HepG2 (cell line): ENCODE data around the gene CCNB1. TPM values are rescaled to one million over a fixed set of nuclear protein-coding genes. Genes with fewer than 3 reads are reported as not detected.

Experiments used
- ATAD3A ChIP-seq: sonication (generic); formaldehyde crosslinking; IDR thresholded peaks from 2 replicates; pipeline ENCODE4 v1.4.0; 2020; ENCODE audit warnings: missing genetic modification reagents
- ATF7 ChIP-seq, 2 experiments: fragments of 450-650 bp in 1 of 2; sonication (generic) in 1 of 2; formaldehyde crosslinking in 1 of 2; IDR thresholded peaks; 2 replicates each; pipeline versions ENCODE4 v1.4.0 to v1.6.1; 2016 to 2020; ENCODE audit warnings: antibody characterized with exemption in 1 of 2, mild to moderate bottlenecking in 1 of 2, missing genetic modification reagents in 1 of 2
- CBFB ChIP-seq: sonication (generic); formaldehyde crosslinking; IDR thresholded peaks from 2 replicates; pipeline ENCODE4 v1.4.0; 2020; ENCODE audit warnings: missing genetic modification reagents
- ETV6 ChIP-seq: sonication (generic); formaldehyde crosslinking; conservative IDR thresholded peaks from 2 replicates; pipeline ENCODE4 v1.4.0; 2020; ENCODE audit warnings: missing genetic modification reagents
- FOXK2 ChIP-seq: fragments of 450-650 bp; IDR thresholded peaks from 2 replicates; pipeline ENCODE4 v1.6.1; 2016
- KDM6A ChIP-seq: IDR thresholded peaks from 2 replicates; pipeline ENCODE4 v1.6.1; 2016; ENCODE audit warnings: low read depth
- MXD3 ChIP-seq: IDR thresholded peaks from 2 replicates; pipeline ENCODE4 v1.6.1; 2016; ENCODE audit warnings: mild to moderate bottlenecking, missing biosample characterization, missing genetic modification reagents
- MYC ChIP-seq: sonication (generic); formaldehyde crosslinking; IDR thresholded peaks from 2 replicates; pipeline ENCODE4 v1.9.0; 2021; ENCODE audit warnings: missing genetic modification reagents, borderline replicate concordance
- NFYB ChIP-seq: sonication (generic); formaldehyde crosslinking; IDR thresholded peaks from 2 replicates; pipeline ENCODE4 v1.4.0; 2020; ENCODE audit warnings: missing genetic modification reagents
- PAX8 ChIP-seq: sonication (generic); formaldehyde crosslinking; IDR thresholded peaks from 2 replicates; pipeline ENCODE4 v1.8.0; 2022; ENCODE audit warnings: mild to moderate bottlenecking, missing genetic modification reagents, borderline replicate concordance
- REL ChIP-seq: sonication (generic); formaldehyde crosslinking; conservative IDR thresholded peaks from 2 replicates; pipeline ENCODE4 v1.8.0; 2022; ENCODE audit warnings: mild to moderate bottlenecking, missing genetic modification reagents, moderate library complexity
- REPIN1 ChIP-seq: sonication (generic); formaldehyde crosslinking; IDR thresholded peaks from 2 replicates; pipeline ENCODE4 v1.8.0; 2022; ENCODE audit warnings: missing genetic modification reagents, low read depth, mild to moderate bottlenecking, borderline replicate concordance
- SALL1 ChIP-seq: sonication (generic); formaldehyde crosslinking; IDR thresholded peaks from 2 replicates; pipeline ENCODE4 v1.8.0; 2022; ENCODE audit warnings: mild to moderate bottlenecking, missing genetic modification reagents
- SNAPC2 ChIP-seq: sonication (generic); formaldehyde crosslinking; IDR thresholded peaks from 2 replicates; pipeline ENCODE4 v1.8.1; 2022; ENCODE audit warnings: mild to moderate bottlenecking, missing genetic modification reagents
- TP53 ChIP-seq: sonication (generic); formaldehyde crosslinking; conservative IDR thresholded peaks from 2 replicates; pipeline ENCODE4 v1.4.0; 2020; ENCODE audit warnings: missing genetic modification reagents
- ZBTB14 ChIP-seq: sonication (generic); formaldehyde crosslinking; IDR thresholded peaks from 2 replicates; pipeline ENCODE4 v1.4.0; 2020; ENCODE audit warnings: missing genetic modification reagents
- ZBTB20 ChIP-seq: sonication (generic); formaldehyde crosslinking; IDR thresholded peaks from 2 replicates; pipeline ENCODE4 v1.8.1; 2023; ENCODE audit warnings: missing genetic modification reagents, low read depth, mild to moderate bottlenecking, borderline replicate concordance
- ZBTB44 ChIP-seq: sonication (generic); formaldehyde crosslinking; IDR thresholded peaks from 2 replicates; pipeline ENCODE4 v1.4.0; 2020; ENCODE audit warnings: missing genetic modification reagents
- ZNF160 ChIP-seq: sonication (generic); formaldehyde crosslinking; IDR thresholded peaks from 2 replicates; pipeline ENCODE4 v1.8.0; 2022; ENCODE audit warnings: mild to moderate bottlenecking, inconsistent platforms, missing genetic modification reagents
- ZNF430 ChIP-seq: sonication (generic); formaldehyde crosslinking; IDR thresholded peaks from 2 replicates; pipeline ENCODE4 v1.9.0; 2021; ENCODE audit warnings: mild to moderate bottlenecking, missing genetic modification reagents
- ZNF605 ChIP-seq: sonication (generic); formaldehyde crosslinking; IDR thresholded peaks from 2 replicates; pipeline ENCODE4 v1.8.0; 2022; ENCODE audit warnings: mild to moderate bottlenecking, missing genetic modification reagents
- ZNF607 ChIP-seq: sonication (generic); formaldehyde crosslinking; IDR thresholded peaks from 2 replicates; pipeline ENCODE4 v1.5.1; 2020; ENCODE audit warnings: missing genetic modification reagents, mild to moderate bottlenecking, borderline replicate concordance
- polyA plus RNA-seq, 8 experiments: library from polyadenylated mRNA; depleted of rRNA in 3 of 8; stranded (reverse) in 7 of 8; unstranded in 1 of 8; fragments of >200 nt; fragmentation: Illumina TruSeq in 4 of 8; extraction: Trizol in 4 of 8; gene quantifications; 2 replicates each; pipeline versions ENCODE4 v1.2.1 to v1.2.3, GENCODE V29; 2011 to 2016; ENCODE audit warnings: low read depth in 4 of 8, missing spikeins in 1 of 8, mixed read lengths in 1 of 8; ENCODE audit not compliant: insufficient read depth in 1 of 8
- total RNA-seq, 5 experiments: library from RNA; depleted of rRNA; stranded (reverse); fragments of >200 nt; fragmentation: Illumina TruSeq; extraction: Trizol; gene quantifications; 2 replicates each; pipeline ENCODE4 v1.2.3, GENCODE V29; 2016; ENCODE audit warnings: low read depth in 1 of 5
- TF ChIP-seq, protein P1 (sequence below): sonication (generic); formaldehyde crosslinking; conservative IDR thresholded peaks from 2 replicates; pipeline ENCODE4 v1.8.0; 2022; ENCODE audit warnings: mild to moderate bottlenecking, moderate library complexity, missing genetic modification reagents

CCNB1 gene
- total and polyA plus RNA-seq, 2 of the 13 experiments (the other 11 are each of a cell fraction or from before 2014, with no cell fraction given) = 82.3 to 316 TPM

DNA sequence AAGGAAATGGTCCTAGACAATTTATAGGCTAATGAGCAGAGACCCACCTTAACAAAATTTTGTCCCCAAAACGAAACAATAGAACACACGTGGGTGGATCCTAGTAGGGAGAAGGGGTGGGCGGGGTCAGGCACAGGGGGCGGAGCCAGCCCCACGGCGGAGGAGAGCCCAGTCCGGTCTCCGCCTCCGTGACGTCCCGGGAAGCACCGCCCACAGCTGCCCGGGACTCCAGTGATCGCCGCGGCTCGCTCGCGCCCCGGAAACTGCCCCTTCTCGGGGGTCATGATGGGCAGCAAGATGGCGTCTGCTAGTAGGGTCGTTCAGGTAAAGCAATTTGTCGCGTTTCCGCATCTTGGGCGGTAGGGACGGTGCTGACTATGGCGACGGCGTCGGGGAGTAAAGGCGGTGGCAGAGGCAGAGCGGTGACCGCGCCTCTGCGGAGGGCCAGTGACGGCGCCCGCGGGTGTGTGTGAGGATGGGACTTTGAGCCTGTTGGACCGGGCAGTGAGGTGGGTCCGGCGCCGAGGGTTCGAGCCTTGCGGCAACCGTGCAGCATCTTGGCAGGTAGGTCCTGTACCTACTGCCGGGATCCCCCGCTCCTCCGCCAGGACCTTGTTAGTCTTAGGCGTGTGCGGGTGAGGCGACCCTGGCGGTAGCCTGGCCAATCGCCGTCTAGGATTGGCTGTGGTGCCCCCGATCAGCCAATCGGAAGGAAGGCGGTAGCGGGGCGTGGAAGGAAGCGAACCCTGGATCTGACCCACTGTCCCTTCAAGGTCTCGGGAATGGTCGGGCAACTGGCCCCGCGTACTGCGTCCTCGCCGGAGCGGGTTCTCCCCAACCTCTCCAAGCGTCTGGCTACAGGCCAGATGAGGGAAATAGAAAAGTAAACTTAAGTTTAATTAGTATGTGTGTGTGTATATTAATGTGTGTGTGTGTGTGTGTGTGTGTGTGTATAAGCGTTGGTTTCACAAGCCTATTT is 50.9 kb downstream of the CCNB1 start (continued):
- TF ChIP-seq SALL1 (peak; percentile 93), ZNF430 (peak; percentile 76), REL (CRISPR knock-in tag) (0 out of 2 replicates have a peak, but pooled peaks have one; percentile 68), ZBTB14 (no peak), ZNF605 (CRISPR knock-in tag) (peak; percentile 97), MYC (CRISPR knock-in tag) (peak; percentile 74; the same call in 1 of the 2 replicates), PAX8 (0 out of 2 replicates have a peak, but pooled peaks have one; percentile 36), ATAD3A (CRISPR knock-in tag) (0 out of 2 replicates have a peak, but pooled peaks have one; percentile 73), ETV6 (CRISPR knock-in tag) (peak; percentile 92), ZBTB44 (CRISPR knock-in tag) (no peak), MXD3 (CRISPR knock-in tag) (peak; percentile 93), ZNF607 (CRISPR knock-in tag) (no peak), SNAPC2 (CRISPR knock-in tag) (peak; percentile 89; the same call in 1 of the 2 replicates), KDM6A (CRISPR knock-in tag) (peak; percentile 38; the same call in 1 of the 2 replicates), ATF7 (IDR thresholded peaks at IDR 0.05) (no peak), ATF7 (CRISPR knock-in tag; IDR thresholded peaks at IDR 0.05) (no peak), REPIN1 (CRISPR knock-in tag) (peak; percentile 94), FOXK2 (no peak), ZNF160 (CRISPR knock-in tag) (peak; percentile 49; the same call in 1 of the 2 replicates), NFYB (CRISPR knock-in tag) (peak; percentile 89), CBFB (CRISPR knock-in tag) (no peak), ZBTB20 (CRISPR knock-in tag) (no peak), TP53 (CRISPR knock-in tag) (peak; percentile 79; the same call in 1 of the 2 replicates)
- TF ChIP-seq, protein P1, sequence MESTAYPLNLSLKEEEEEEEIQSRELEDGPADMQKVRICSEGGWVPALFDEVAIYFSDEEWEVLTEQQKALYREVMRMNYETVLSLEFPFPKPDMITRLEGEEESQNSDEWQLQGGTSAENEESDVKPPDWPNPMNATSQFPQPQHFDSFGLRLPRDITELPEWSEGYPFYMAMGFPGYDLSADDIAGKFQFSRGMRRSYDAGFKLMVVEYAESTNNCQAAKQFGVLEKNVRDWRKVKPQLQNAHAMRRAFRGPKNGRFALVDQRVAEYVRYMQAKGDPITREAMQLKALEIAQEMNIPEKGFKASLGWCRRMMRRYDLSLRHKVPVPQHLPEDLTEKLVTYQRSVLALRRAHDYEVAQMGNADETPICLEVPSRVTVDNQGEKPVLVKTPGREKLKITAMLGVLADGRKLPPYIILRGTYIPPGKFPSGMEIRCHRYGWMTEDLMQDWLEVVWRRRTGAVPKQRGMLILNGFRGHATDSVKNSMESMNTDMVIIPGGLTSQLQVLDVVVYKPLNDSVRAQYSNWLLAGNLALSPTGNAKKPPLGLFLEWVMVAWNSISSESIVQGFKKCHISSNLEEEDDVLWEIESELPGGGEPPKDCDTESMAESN (CRISPR knock-in tag) = peak; percentile 58; the same call in 1 of the 2 replicates
